Left renal cortex interstitium (tissue), 4 donors: Measurements from ENCODE around the gene MAPK13. TPM values are rescaled to one million over a fixed set of nuclear protein-coding genes. Genes with fewer than 3 reads are reported as not detected.

Experiments
- polyA plus RNA-seq, 4 donors: library from polyadenylated mRNA; unstranded; fragments of 120-200 nt; gene quantifications; one replicate each; pipeline ENCODE4 v1.2.1, GENCODE V29; 2013; ENCODE audit not compliant: insufficient read length in 4 of 4

The MAPK13 gene
- polyA plus RNA-seq, 4 donors = 19.9 to 28.9 (median 22.0) TPM

Other genes starting within 250 kb of the MAPK13 start
- 10 to 100 TPM; 43.3 to 56.8 (median 48.8) TPM for gene SRPK1, start 209.4 kb upstream of the MAPK13 start, polyA plus RNA-seq
- under 1 TPM; 0.22 to 0.68 (median 0.35) TPM for gene SLC26A8, start 105.9 kb upstream of the MAPK13 start, polyA plus RNA-seq
- gene MAPK14, start 102.7 kb upstream of the MAPK13 start, polyA plus RNA-seq = 10 to 100 TPM; 48.7 to 54.2 (median 50.7) TPM
- 10 to 100 TPM; 40.5 to 64.9 (median 47.1) TPM for gene BRPF3, start 66.2 kb downstream of the MAPK13 start, polyA plus RNA-seq
- 1 to 10 TPM; 1.7 to 3.0 (median 2.8) TPM for gene PNPLA1, start 139.5 kb downstream of the MAPK13 start, polyA plus RNA-seq
- under 1 TPM; 0.09 to 0.30 (median 0.20) TPM for gene BNIP5, start 206.4 kb downstream of the MAPK13 start, polyA plus RNA-seq